Measurements from ENCODE around the gene ZNF681.

Gene ZNF681

DNA sequence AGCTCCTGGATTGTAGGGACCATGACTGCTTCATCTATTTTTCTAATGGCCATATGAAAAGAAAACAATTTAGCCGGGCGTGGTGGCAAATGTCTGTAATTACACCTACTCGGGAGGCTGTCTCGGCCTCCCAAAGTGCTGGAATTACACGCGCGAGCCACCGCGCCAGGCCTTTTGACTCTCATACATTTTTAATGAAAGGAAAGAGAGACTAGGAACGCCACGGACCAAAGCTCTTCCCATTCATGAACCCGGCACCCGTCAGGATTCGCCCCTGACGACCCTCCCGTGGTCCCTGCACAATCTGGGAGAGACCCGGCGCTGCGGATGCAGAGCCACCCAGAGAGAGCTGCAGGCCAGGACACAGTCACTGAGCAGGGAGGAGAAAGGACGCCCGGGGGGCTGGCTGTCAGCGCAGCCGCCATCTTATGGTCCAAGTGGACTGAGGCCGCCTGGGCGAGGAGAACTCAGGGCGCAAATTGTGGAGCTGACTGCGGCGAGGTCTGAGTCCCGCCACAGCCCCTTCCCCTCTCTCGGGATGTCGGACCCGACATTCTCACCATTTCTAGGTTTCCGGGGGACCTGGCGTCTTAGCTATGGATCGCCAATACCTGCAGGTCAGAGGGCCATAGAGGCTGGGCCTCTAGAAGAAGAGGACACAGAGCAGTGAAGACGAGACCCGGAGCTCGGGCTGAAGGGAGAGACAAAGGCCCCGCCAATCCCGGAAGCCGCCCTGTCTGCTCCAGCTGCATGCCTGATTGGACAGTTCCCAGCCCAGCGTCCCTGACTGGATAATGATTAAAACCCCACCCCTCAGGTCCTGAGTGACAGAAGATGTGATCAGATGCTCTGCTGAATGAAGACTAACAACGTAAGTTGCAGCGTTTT, at the start of gene ZNF681:
Gene ZNF681, minus strand, starts transcription at position 705 of the 888 bp plus-strand sequence. Its CDS starts 142 bp downstream, at position 563.
- TF ChIP-seq, protein P1, sequence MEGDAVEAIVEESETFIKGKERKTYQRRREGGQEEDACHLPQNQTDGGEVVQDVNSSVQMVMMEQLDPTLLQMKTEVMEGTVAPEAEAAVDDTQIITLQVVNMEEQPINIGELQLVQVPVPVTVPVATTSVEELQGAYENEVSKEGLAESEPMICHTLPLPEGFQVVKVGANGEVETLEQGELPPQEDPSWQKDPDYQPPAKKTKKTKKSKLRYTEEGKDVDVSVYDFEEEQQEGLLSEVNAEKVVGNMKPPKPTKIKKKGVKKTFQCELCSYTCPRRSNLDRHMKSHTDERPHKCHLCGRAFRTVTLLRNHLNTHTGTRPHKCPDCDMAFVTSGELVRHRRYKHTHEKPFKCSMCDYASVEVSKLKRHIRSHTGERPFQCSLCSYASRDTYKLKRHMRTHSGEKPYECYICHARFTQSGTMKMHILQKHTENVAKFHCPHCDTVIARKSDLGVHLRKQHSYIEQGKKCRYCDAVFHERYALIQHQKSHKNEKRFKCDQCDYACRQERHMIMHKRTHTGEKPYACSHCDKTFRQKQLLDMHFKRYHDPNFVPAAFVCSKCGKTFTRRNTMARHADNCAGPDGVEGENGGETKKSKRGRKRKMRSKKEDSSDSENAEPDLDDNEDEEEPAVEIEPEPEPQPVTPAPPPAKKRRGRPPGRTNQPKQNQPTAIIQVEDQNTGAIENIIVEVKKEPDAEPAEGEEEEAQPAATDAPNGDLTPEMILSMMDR (IDR thresholded peaks at IDR 0.05; ENCODE audit: insufficient read depth, low read depth, low read length, missing control alignments), result no peak
- DNase-seq (ENCODE audit: low read depth), result peak; percentile 85
- peak within 1 kb of the TSS; percentile 71 for H3K4me3 ChIP-seq (ENCODE audit: low read depth, low read length)

DNA sequence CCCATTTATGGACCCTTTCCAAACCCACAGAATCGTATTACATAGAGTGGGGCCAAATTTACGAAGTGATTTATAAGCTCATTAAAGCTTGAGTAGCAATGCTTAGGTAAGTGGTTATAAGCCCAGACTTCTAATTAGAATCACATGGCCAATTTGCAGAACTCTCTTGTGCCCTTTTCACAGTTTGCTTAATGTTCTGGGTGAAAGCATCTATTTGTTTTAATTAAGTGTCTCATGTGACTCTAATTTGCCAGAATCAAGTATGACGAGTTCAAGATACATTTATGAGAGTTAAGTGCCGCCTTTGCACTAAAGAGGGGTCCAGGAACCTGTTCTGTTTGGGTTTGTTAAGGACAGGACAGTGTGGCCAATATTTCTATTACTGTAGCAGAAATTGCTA, 46.0 kb upstream of the ZNF681 start:
- TF ChIP-seq, protein P1 (IDR thresholded peaks at IDR 0.05; ENCODE audit: insufficient read depth, low read depth, low read length, missing control alignments), result no peak
- H3K4me3 ChIP-seq (ENCODE audit: low read depth, low read length), result no peak overlapping the region
- DNase-seq (ENCODE audit: low read depth), result no peak

DNA sequence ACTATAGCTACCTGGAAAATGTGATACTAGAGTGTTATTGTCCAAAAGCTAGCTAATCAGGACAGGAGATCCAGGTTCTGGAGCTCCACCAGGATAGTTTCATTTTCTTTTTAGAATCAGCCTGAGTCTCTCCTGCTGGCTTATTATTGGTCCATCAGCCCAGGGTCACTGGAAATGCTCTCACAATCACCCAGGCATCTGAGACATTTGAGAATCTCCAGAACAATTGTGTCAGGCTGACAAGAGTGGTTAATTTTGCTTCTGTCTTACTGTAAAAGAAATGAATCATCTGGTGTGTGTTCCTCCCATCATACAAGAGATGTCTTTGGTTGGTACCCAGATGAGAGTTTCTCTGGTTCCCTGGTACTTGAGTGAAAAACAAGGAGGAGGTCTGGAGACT, 43.6 kb upstream of the ZNF681 start:
- no peak for DNase-seq (ENCODE audit: low read depth)
- TF ChIP-seq, protein P1 (IDR thresholded peaks at IDR 0.05; ENCODE audit: insufficient read depth, low read depth, low read length, missing control alignments), result no peak
- H3K4me3 ChIP-seq (ENCODE audit: low read depth, low read length), result no peak overlapping the region

DNA sequence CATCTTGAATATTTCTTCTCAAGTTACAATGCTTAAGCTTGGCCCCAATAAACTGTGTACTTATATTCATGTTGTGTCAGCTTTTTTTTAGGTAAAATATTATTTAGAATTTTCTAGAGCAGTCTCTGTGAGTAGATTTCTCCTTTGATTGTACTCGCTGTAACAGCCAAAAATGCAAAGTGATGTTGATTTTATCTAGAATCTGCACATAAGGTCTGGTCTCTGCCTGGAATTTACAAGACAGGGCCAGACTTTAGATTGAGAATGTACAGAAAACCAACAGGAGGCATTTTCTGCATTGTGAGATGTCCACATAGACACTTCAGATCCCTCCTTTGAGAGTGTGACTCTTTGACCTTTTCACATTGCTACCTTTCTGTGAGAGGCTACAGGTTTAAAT, 43.1 kb upstream of the ZNF681 start:
- DNase-seq (ENCODE audit: low read depth), result no peak
- TF ChIP-seq, protein P1 (IDR thresholded peaks at IDR 0.05; ENCODE audit: insufficient read depth, low read depth, low read length, missing control alignments), result no peak
- H3K4me3 ChIP-seq (ENCODE audit: low read depth, low read length), result no peak overlapping the region

DNA sequence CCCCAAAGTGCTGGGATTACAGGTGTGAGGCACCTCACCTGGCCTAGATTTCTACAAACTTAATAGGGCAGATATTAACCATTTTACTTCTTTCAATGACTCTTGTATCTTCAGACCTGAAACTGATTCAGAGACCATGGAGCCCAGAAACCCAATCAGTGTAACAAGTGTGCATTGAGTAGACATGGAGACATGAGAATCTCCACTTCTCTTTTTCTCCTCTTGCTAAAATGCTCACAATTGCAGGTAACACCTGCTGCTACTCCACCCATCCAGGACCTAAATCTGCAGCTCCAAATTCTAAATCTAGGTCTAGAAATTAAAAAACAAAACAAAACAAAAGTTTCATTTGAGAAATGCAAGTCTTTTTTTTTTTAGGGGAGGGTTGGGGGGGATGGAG, 42.2 kb upstream of the ZNF681 start:
- no peak for DNase-seq (ENCODE audit: low read depth)
- no peak overlapping the region for H3K4me3 ChIP-seq (ENCODE audit: low read depth, low read length)
- TF ChIP-seq, protein P1 (IDR thresholded peaks at IDR 0.05; ENCODE audit: insufficient read depth, low read depth, low read length, missing control alignments), result no peak

DNA sequence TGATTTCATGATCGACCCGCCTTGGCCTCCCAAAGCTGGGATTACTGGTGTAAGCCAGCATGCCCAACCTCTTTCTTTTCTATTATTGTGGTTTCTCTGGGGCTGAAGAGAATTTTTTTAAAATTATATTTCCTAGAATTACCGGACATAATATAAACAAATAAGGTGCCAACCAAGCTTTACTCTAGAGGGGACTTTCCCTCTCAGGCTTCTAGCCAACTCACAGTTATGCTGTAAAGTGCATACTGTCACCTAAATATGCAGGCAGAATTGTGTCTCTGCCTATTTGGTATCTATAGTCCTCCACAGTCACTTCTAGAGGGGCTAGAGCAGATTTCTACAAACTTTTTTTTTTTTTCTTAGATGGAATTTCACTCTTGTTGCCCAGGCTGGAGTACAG, 41.6 kb upstream of the ZNF681 start:
- TF ChIP-seq, protein P1 (IDR thresholded peaks at IDR 0.05; ENCODE audit: insufficient read depth, low read depth, low read length, missing control alignments), result no peak
- DNase-seq (ENCODE audit: low read depth), result no peak

More for the DNA sequence above, 41.6 kb upstream of the ZNF681 start:
- H3K4me3 ChIP-seq (ENCODE audit: low read depth, low read length), result no peak overlapping the region
